HG02571 (cell line): ENCODE results near the gene FOXQ1.

Experiments used
- ATAC-seq: cut with Tn5 transposase; IDR thresholded peaks from one replicate; pipeline ENCODE4 v1.9.1; 2021; ENCODE audit warnings: mild to moderate bottlenecking, moderate library complexity; ENCODE audit not compliant: unreplicated experiment

FOXQ1 gene

GRCh38 chr6:1290086-1290485 is 21.8 kb upstream of the FOXQ1 start:
- no peak for ATAC-seq

DNA sequence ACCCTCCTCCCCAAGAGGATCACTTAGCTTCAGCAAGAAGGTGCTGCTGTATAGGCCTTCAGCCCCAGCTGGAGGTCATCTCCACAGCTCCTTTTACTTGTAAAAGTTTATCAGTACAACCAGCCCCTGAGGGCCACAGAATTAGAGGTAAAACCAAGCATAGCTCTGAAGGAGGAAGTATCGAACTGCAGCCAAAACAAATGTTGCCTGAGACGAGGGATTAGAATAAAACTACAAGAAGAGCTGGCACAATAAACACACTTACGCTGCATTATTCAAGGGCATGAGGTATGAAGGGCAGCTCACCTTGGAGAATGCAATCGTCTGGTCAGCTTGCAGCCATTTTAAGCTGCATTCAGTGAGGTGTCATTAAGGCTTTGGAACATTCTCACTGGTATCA is 21.1 kb upstream of the FOXQ1 start:
- ATAC-seq: no peak

DNA sequence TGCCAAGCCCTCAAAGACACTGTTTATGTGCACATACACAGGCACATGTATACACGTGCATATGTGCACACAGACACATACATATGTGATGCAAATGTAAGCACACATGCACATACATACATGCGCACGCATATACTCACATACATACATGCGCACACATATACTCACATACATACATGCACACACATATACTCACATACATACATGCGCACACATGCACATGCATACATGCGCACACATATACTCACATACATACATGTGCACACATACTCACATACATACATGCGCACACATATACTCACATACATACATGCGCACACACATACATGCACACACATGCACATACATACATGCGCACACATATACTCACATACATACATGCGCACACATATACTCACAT is 20.5 kb upstream of the FOXQ1 start:
- no peak for ATAC-seq

DNA sequence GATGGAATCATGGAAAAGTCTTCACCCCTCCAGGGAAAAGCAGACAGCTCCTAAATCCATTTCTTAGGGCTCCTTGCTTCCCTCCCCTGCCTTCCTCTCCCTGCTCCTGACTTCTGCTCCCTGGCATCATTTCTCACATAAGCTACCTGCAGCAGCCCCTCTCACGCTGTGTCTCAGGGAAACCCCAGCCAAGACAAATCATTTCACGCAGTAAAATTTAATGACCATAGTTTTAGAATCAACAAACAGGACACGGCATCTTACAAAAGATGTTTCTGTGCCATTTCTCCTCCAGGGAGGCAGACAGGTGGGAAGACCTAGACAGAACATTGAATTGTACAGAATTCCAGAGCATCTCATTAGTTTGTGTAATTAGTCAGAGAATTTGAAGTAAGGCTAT is 16.5 kb upstream of the FOXQ1 start:
- ATAC-seq: no peak

DNA sequence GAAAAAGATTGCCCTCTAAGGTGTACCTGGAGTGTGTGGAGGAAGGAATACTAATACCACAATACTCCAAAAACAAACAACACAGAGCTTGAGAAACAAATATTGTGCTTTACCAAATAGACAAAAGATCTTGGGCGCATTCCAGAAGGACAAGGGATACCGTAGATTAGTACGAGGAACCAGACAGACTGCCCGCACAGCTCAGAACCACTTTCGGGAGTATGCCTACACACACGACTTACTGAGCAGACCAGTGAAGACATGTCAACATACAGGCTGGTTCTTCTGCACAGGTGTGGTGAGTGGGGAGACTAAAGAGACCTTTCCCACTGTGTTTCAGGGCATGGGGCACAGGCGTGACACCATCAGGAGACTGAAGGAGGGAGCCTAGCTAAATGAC is 15.8 kb upstream of the FOXQ1 start:
- no peak for ATAC-seq

DNA sequence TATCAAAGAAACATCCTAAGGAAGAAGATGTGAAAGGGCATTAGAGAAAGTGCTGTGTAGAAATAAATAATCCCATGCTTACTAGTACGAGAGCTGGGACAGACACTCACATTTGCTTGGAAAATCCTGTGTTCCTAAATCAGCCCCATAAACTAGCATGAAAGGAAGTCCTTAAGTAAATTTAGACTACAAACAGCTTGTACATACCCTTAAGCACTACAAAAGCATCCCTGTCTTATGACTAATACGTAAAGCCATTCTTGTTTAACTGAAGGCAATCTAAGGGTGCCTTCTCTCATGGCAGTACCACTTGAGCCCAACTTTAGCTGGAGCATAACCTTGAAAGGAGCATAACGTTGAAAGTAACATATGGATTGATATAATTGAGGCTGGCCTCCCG is 15.4 kb upstream of the FOXQ1 start:
- ATAC-seq: no peak

DNA sequence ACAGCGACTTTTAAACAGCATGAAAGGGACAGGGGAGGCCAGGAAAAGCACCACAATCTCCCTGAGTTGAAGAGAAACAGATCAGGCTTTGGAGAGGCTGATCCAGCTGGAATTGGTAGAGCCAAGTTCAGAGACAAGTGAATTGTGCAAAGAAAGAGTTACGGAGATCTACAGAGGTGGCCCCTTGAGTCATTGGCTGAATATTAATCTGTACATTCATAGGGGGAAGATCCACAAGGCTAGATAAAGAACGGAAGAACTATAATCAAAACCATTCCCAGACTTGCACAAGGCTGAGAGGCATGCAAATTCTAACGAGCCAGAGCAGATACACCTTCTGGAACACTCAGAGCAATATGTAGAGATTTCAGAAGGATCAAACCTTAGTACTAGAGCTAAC is 14.2 kb upstream of the FOXQ1 start:
- ATAC-seq: no peak

DNA sequence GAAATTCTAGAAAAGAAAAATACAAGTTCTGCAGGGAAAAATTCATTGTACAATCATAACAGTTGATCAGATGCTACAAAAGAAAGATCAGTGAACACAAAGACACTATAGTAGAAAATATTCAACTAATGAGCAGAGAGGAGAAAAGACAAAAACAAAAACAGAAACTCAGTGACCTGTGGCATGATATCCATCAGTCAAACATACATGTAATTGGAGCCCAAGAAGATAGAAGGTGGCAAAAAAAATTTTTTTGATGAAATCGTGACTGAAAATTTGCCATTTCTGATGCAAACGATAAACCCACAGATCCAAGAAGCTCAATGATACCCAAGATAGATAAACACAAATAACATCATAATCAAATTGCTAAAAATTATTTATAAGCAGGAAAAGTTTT is 13.1 kb upstream of the FOXQ1 start:
- ATAC-seq: no peak

- no peak for ATAC-seq
Observed at GRCh38 chr6:1306133-1306532, 5.8 kb upstream of the FOXQ1 start.

GRCh38 chr6:1309366-1309765 is 2.5 kb upstream of the FOXQ1 start:
- ATAC-seq: no peak

GRCh38 chr6:1310628-1311399 is 1.1 kb upstream of the FOXQ1 start:
- ATAC-seq: no peak

DNA sequence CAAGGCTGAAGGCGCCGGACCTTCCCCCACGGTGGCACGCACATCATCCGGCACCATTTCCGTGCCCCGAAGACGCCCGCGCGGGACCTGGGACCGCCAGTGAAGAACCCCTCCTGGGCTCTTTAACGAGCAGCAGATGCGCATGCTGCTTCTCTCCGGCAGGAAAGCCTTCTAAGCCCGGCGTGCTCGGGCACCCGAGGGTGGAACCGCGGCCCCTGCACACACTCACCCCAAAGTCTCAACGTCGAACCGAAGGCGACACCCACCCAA is 240 bp downstream of the FOXQ1 start:
- no peak for ATAC-seq

DNA sequence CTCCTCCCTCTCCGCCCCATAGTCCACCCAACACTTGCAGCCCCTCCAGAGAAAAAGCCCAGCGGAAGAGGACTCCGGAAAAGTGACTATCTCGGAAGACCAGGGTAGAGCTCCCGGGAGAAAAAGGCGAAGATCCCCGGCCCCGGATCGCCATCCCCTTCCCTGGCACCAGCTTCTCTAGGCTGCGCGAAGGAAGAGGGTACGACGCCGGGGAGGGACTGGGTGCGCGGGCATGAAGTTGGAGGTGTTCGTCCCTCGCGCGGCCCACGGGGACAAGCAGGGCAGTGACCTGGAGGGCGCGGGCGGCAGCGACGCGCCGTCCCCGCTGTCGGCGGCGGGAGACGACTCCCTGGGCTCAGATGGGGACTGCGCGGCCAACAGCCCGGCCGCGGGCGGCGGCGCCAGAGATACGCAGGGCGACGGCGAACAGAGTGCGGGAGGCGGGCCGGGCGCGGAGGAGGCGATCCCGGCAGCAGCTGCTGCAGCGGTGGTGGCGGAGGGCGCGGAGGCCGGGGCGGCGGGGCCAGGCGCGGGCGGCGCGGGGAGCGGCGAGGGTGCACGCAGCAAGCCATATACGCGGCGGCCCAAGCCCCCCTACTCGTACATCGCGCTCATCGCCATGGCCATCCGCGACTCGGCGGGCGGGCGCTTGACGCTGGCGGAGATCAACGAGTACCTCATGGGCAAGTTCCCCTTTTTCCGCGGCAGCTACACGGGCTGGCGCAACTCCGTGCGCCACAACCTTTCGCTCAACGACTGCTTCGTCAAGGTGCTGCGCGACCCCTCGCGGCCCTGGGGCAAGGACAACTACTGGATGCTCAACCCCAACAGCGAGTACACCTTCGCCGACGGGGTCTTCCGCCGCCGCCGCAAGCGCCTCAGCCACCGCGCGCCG is 822 bp downstream of the FOXQ1 start:
- no peak for ATAC-seq

- ATAC-seq: no peak
Observed at GRCh38 chr6:1313384-1313766, 1.5 kb downstream of the FOXQ1 start.

DNA sequence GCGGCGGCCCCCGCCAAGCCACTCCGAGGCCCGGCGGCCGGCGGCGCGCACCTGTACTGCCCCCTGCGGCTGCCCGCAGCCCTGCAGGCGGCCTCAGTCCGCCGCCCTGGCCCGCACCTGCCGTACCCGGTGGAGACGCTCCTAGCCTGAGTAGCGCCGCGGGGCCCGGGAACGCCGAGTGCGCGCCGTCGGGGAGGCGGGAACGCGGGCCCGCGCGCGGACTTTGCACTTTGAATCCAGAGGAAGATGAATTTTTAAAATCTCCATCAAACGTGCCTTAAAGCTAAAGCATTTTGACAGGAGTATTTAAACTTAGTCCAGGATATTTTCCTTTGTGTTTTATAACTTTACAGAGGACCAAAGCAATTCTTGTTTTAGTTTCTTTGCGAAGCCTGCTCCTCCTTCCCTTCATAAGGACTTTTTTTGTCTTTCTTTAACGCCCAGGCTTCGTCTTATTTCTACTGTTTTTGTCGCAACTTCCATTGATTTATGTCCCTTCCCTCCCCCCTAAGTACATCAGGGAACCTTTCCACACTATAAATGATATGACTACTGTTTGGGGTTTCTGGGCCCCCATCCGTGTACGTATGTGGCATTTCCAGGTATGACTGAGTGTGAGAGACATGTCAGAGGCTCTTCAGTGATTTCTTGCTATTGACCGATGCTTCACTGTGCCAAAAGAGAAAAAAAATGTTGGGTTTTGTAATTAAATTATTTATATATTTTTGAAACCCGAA is 2.0 kb downstream of the FOXQ1 start:
- no peak for ATAC-seq

DNA sequence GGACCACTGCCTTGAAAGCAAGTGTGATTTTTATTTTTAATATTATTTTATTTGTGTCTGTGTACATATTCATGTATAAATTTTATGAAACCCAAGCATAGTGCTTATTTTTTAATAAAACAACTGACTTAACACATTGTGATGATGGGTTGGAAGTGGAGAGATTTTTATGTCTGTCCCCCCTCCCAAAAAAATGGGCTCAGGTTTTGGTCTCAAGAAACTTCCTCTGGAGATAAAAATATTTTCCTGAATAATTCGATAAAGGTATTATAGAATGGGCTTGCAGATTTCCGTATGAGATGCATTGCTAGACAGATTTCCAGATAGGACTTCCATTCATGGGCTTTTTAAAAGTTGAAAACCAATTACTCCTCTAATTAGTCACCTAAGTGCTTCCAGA is 2.7 kb downstream of the FOXQ1 start:
- ATAC-seq: no peak

GRCh38 chr6:1315201-1315559 is 3.3 kb downstream of the FOXQ1 start:
- no peak for ATAC-seq

GRCh38 chr6:1315560-1316386 is 3.9 kb downstream of the FOXQ1 start:
- no peak for ATAC-seq

GRCh38 chr6:1316489-1316971 is 4.6 kb downstream of the FOXQ1 start:
- ATAC-seq: no peak

GRCh38 chr6:1317302-1317815 is 5.5 kb downstream of the FOXQ1 start:
- ATAC-seq: no peak

DNA sequence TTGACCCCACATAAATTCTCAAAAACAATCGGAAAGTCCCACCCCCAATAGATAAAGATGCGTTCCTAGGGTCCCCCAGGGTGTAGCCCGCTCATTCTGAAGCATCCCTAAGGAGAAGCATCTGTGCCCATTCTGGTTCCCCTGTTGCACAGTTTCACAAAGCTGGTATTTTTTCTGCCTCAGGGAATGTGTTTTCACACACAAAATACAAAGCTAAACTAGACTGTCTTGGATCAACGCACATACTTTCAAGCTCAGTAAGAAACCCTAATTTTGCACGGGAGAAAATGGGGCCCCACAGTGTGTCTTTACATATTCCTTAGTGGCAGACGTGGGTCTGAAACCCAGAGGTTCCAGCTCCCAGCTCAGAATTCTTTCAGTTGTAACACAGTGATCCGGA is 6.1 kb downstream of the FOXQ1 start:
- ATAC-seq: no peak
